ENCODE results near the gene CD160. TPM values are rescaled to one million over a fixed set of nuclear protein-coding genes. Genes with fewer than 3 reads are reported as not detected.

Gene CD160
- total and polyA plus RNA-seq, 2 of the 13 experiments (the other 11 are each of a cell fraction or from before 2014, with no cell fraction given): 0.09 TPM; not detected in 1

GRCh38 chr1:145711213-145711651 is 8.1 kb upstream of the CD160 start (continued):
- TF ChIP-seq ZBED4 (CRISPR knock-in tag; IDR thresholded peaks at IDR 0.05; ENCODE audit: borderline replicate concordance) (no peak), ELF1 (CRISPR knock-in tag; IDR thresholded peaks at IDR 0.05) (no peak), PATZ1 (CRISPR knock-in tag; IDR thresholded peaks at IDR 0.05) (peak; percentile 26; the same call in 1 of the 2 replicates), FOXP1 (IDR thresholded peaks at IDR 0.05) (no peak), FOXP1 (CRISPR knock-in tag; IDR thresholded peaks at IDR 0.05) (peak; percentile 58; the same call in 1 of the 2 replicates), FOXA3 (CRISPR knock-in tag; IDR thresholded peaks at IDR 0.05) (peak; percentile 74), CC2D1A (CRISPR knock-in tag; IDR thresholded peaks at IDR 0.05) (no peak), SP2 (CRISPR knock-in tag; IDR thresholded peaks at IDR 0.05) (no peak), MTERF4 (CRISPR knock-in tag; IDR thresholded peaks at IDR 0.05) (no peak), PLRG1 (conservative IDR thresholded peaks at IDR 0.05) (no peak), SKIL (CRISPR knock-in tag; IDR thresholded peaks at IDR 0.05; ENCODE audit: borderline replicate concordance) (no peak), GATAD2A (CRISPR knock-in tag; IDR thresholded peaks at IDR 0.05) (peak; percentile 89), THAP7 (CRISPR knock-in tag; IDR thresholded peaks at IDR 0.05) (no peak), ZNF557 (CRISPR knock-in tag; IDR thresholded peaks at IDR 0.05) (no peak), ZBTB25 (CRISPR knock-in tag; IDR thresholded peaks at IDR 0.05) (no peak), SOX13 (IDR thresholded peaks at IDR 0.05) (no peak), SOX13 (CRISPR knock-in tag; conservative IDR thresholded peaks at IDR 0.05 in 1 of 2, IDR thresholded peaks at IDR 0.05 in 1 of 2) (peak in 1 of 2 experiments; percentile 71; a peak in 2 of 4 replicates), ZNF546 (CRISPR knock-in tag; conservative IDR thresholded peaks at IDR 0.05) (no peak)
